Muscle of leg (tissue), 11 donors: ENCODE data around the gene PLPP7. TPM values are rescaled to one million over a fixed set of nuclear protein-coding genes. Genes with fewer than 3 reads are reported as not detected.
"Not testable (repeated sequence)": the region's sequence is repeated elsewhere in the genome, so short reads cannot be mapped to it uniquely, and the experiment has no call there.

ENCODE experiments used
- DNase-seq: peaks from one replicate; pipeline ENCODE4 v3.0.0; 2013
- H3K27ac ChIP-seq: one replicate; pipeline ENCODE4 v1.5.1; 2013; ENCODE audit warnings: mild to moderate bottlenecking, low read length, control low read depth
- H3K27me3 ChIP-seq: one replicate; pipeline ENCODE4 v1.6.1; 2013; ENCODE audit warnings: low read length; ENCODE audit not compliant: control insufficient read depth, insufficient read depth
- H3K36me3 ChIP-seq: one replicate; pipeline ENCODE4 v1.6.1; 2013; ENCODE audit warnings: low read length; ENCODE audit not compliant: control insufficient read depth, insufficient read depth
- H3K4me1 ChIP-seq: one replicate; pipeline ENCODE4 v1.6.1; 2013; ENCODE audit warnings: low read length; ENCODE audit not compliant: control insufficient read depth, insufficient read depth
- H3K4me3 ChIP-seq: one replicate; pipeline ENCODE4 v1.5.1; 2013; ENCODE audit warnings: low read length, control low read depth
- H3K9me3 ChIP-seq: replicated peaks from 2 replicates; pipeline ENCODE4 v1.6.1; 2013; ENCODE audit warnings: low read depth, low read length; ENCODE audit not compliant: control insufficient read depth
- WGBS: methylation state at CpG from one replicate; pipeline ENCODE4 v1.1.5; 2013; ENCODE audit warnings: missing lambda C conversion rate; ENCODE audit not compliant: insufficient coverage; 5-methylcytosine and 5-hydroxymethylcytosine counted together
- polyA plus RNA-seq, 8 donors: library from polyadenylated mRNA; unstranded; fragments of 120-200 nt; gene quantifications; one replicate each; pipeline versions ENCODE4 v1.2.1 to v1.2.3, GENCODE V29; 2013; ENCODE audit warnings: inconsistent platforms in 1 of 8, low replicate concordance in 1 of 8; ENCODE audit not compliant: insufficient read length in 8 of 8, insufficient read depth in 1 of 8
- total RNA-seq: library from RNA; stranded (reverse); fragments of 120-200 nt; gene quantifications from one replicate; pipeline ENCODE4 v1.2.4, GENCODE V29; 2013

Gene PLPP7
- total and polyA plus RNA-seq, 9 donors = 24.8 to 52.4 (median 37.2) TPM

GRCh38 chr9:131333771-131334628, 44.5 kb downstream of the PLPP7 start:
- Histone ChIP-seq H3K36me3 (no peaks in the 10 kb centered on the region), H3K27ac (peak overlapping the region; percentile 11), H3K27me3 (no peaks in the 10 kb centered on the region), H3K4me1 (peaks cover 43% of the 10 kb centered on the region), H3K4me3 (no peak overlapping the region), H3K9me3 (no peaks in the 10 kb centered on the region)
- WGBS = 81% methylated on average over 12 of the region's 15 CpGs
- DNase-seq = no peak

GRCh38 chr9:131334629-131335367, 45.3 kb downstream of the PLPP7 start:
- H3K27me3 ChIP-seq = no peaks in the 10 kb centered on the region
- no peak overlapping the region for H3K4me3 ChIP-seq
- H3K9me3 ChIP-seq = no peaks in the 10 kb centered on the region
- peaks cover 37% of the 10 kb centered on the region for H3K4me1 ChIP-seq
- H3K27ac ChIP-seq = peak overlapping the region; percentile 85
- WGBS = 9% methylated on average over 4 of the region's 13 CpGs
- no peaks in the 10 kb centered on the region for H3K36me3 ChIP-seq
- DNase-seq = peak; percentile 82

GRCh38 chr9:131335368-131335755, 45.8 kb downstream of the PLPP7 start:
- no peaks in the 10 kb centered on the region for H3K27me3 ChIP-seq
- H3K36me3 ChIP-seq = no peaks in the 10 kb centered on the region
- H3K4me1 ChIP-seq = peaks cover 32% of the 10 kb centered on the region
- no peaks in the 10 kb centered on the region for H3K9me3 ChIP-seq
- no peak for DNase-seq
- 90% methylated on average over 3 of the region's 4 CpGs for WGBS
- no peak overlapping the region for H3K4me3 ChIP-seq
- peak overlapping the region; percentile 85 for H3K27ac ChIP-seq

GRCh38 chr9:131337131-131337848, 47.8 kb downstream of the PLPP7 start:
- no peaks in the 10 kb centered on the region for H3K27me3 ChIP-seq
- 92% methylated on average over 7 of the region's 16 CpGs for WGBS
- H3K27ac ChIP-seq = no peak overlapping the region

GRCh38 chr9:131339212-131339611, 49.7 kb downstream of the PLPP7 start:
- H3K9me3 ChIP-seq, H3K36me3 ChIP-seq, H3K27me3 ChIP-seq, H3K27ac ChIP-seq, DNase-seq, H3K4me3 ChIP-seq: not testable (repeated sequence)
- H3K4me1 ChIP-seq = peaks cover 17% of the 10 kb centered on the region
- whole genome bisulfite sequencing = no CpG with 5 or more reads among the region's 5 CpGs

More at GRCh38 chr9:131337131-131337848, 47.8 kb downstream of the PLPP7 start:
- Histone ChIP-seq H3K9me3 (no peaks in the 10 kb centered on the region), H3K4me1 (peaks cover 23% of the 10 kb centered on the region), H3K36me3 (no peaks in the 10 kb centered on the region), H3K4me3 (no peak overlapping the region)
- no peak for DNase-seq

- not testable (repeated sequence) for H3K27me3 ChIP-seq, H3K9me3 ChIP-seq, H3K27ac ChIP-seq, H3K36me3 ChIP-seq, DNase-seq, H3K4me3 ChIP-seq
- WGBS = 87% methylated on average over 8 of the region's 11 CpGs
- peaks cover 14% of the 10 kb centered on the region for H3K4me1 ChIP-seq
Observed at GRCh38 chr9:131344931-131345535, 55.5 kb downstream of the PLPP7 start.

GRCh38 chr9:131346559-131346958, 57.0 kb downstream of the PLPP7 start:
- H3K27ac ChIP-seq = peak overlapping the region; percentile 20
- no peaks in the 10 kb centered on the region for H3K9me3 ChIP-seq
- no peak overlapping the region for H3K4me3 ChIP-seq
- no peaks in the 10 kb centered on the region for H3K27me3 ChIP-seq
- peaks cover 17% of the 10 kb centered on the region for H3K4me1 ChIP-seq
- no peaks in the 10 kb centered on the region for H3K36me3 ChIP-seq
- WGBS = 74% methylated on average over 3 of the region's 6 CpGs
- DNase-seq = no peak

GRCh38 chr9:131347376-131348020, 58.0 kb downstream of the PLPP7 start:
- Histone ChIP-seq H3K4me1 (peaks cover 17% of the 10 kb centered on the region), H3K9me3 (no peaks in the 10 kb centered on the region), H3K4me3 (no peak overlapping the region), H3K27ac (no peak overlapping the region), H3K36me3 (no peaks in the 10 kb centered on the region), H3K27me3 (no peaks in the 10 kb centered on the region)
- DNase-seq = no peak
- 73% methylated on average over 19 of the region's 19 CpGs for WGBS

- H3K27me3 ChIP-seq = no peaks in the 10 kb centered on the region
- DNase-seq = no peak
- no peaks in the 10 kb centered on the region for H3K9me3 ChIP-seq
- H3K4me3 ChIP-seq = no peak overlapping the region
- 67% methylated on average over 1 of the region's 10 CpGs for WGBS
- H3K4me1 ChIP-seq = peaks cover 17% of the 10 kb centered on the region
- H3K27ac ChIP-seq = no peak overlapping the region
- H3K36me3 ChIP-seq = no peaks in the 10 kb centered on the region
Observed at GRCh38 chr9:131348631-131349521, 59.4 kb downstream of the PLPP7 start.
